AG04450 (cell line): ENCODE results near the gene TXLNG. TPM values are rescaled to one million over a fixed set of nuclear protein-coding genes. Genes with fewer than 3 reads are reported as not detected.

ENCODE experiments used
- CTCF ChIA-PET: fragments of 300-600, 350-600 bp; formaldehyde crosslinking; extraction: SDS; loops from one replicate; lab custom pipeline; 2022; ENCODE audit warnings: antibody characterized with exemption, inconsistent platforms; lab: Charles Lee
- POLR2A ChIA-PET: fragments of 350-600 bp; formaldehyde crosslinking; extraction: SDS; loops from one replicate; lab custom pipeline; 2021; ENCODE audit warnings: antibody characterized with exemption, inconsistent platforms; lab: Yijun Ruan, JAX
- DNase-seq: peaks from one replicate; pipeline ENCODE4 v3.0.0-alpha.2; 2011; ENCODE audit warnings: low read depth, low spot score
- H3K27ac ChIP-seq: one replicate; pipeline ENCODE4 v1.5.1; 2012; ENCODE audit warnings: low read depth, low read length, control low read depth
- H3K27me3 ChIP-seq: one replicate; pipeline ENCODE4 v1.6.0; 2012; ENCODE audit warnings: low read length; ENCODE audit not compliant: control insufficient read depth, insufficient read depth
- H3K4me3 ChIP-seq: 2 replicates; pipeline ENCODE4 v1.5.1; 2011; ENCODE audit warnings: mild to moderate bottlenecking, low read depth, low read length, control low read depth
- H3K9me3 ChIP-seq: 2 replicates; pipeline ENCODE4 v1.5.1; 2012; ENCODE audit warnings: low read length; ENCODE audit not compliant: control insufficient read depth, insufficient read depth
- CTCF ChIP-seq: IDR thresholded peaks from 2 replicates; pipeline ENCODE4 v1.5.1; 2011; ENCODE audit warnings: low read depth, low read length, control low read depth, inconsistent platforms
- polyA plus RNA-seq: library from polyadenylated mRNA; depleted of rRNA; stranded (reverse); fragments of >200 nt; gene quantifications from 2 replicates; pipeline ENCODE4 v1.2.3, GENCODE V29; 2011

The TXLNG gene
- polyA plus RNA-seq, 1 experiment = 15.4 TPM

GRCh38 chrX:16807976-16808542, 21.8 kb downstream of the TXLNG start:
- DNase-seq = peak; percentile 52
- peak overlapping the region; percentile 50 for H3K4me3 ChIP-seq
- H3K27me3 ChIP-seq = no peaks in the 10 kb centered on the region
- TF ChIP-seq CTCF = no peak
- CTCF ChIA-PET = interaction anchor here (1.7 to 2.3 kb wide), 2 partner anchors 18 to 75 kb away, joined by 5 to 12 read pairs; no protein-coding TSS in a partner anchor
- POLR2A ChIA-PET = no interaction called here
- H3K27ac ChIP-seq = peak overlapping the region; percentile 21
- no peaks in the 10 kb centered on the region for H3K9me3 ChIP-seq

GRCh38 chrX:16814597-16814996, 28.3 kb downstream of the TXLNG start:
- POLR2A ChIA-PET = no interaction called here
- Histone ChIP-seq H3K9me3 (no peaks in the 10 kb centered on the region), H3K27me3 (no peaks in the 10 kb centered on the region), H3K4me3 (no peak overlapping the region), H3K27ac (no peak overlapping the region)
- no peak for TF ChIP-seq CTCF
- CTCF ChIA-PET = no interaction called here
- no peak for DNase-seq

- Histone ChIP-seq H3K9me3 (no peaks in the 10 kb centered on the region), H3K27me3 (no peaks in the 10 kb centered on the region), H3K4me3 (no peak overlapping the region), H3K27ac (no peak overlapping the region)
- TF ChIP-seq CTCF = no peak
- ChIA-PET POLR2A (no interaction called here), CTCF (no interaction called here)
- DNase-seq = no peak
These were observed 33.4 kb downstream of the TXLNG start for GRCh38 chrX:16819634-16820033.

- Histone ChIP-seq H3K27me3 (no peaks in the 10 kb centered on the region), H3K4me3 (no peak overlapping the region), H3K9me3 (no peaks in the 10 kb centered on the region), H3K27ac (no peak overlapping the region)
- POLR2A ChIA-PET = no interaction called here
- no peak for TF ChIP-seq CTCF
- no peak for DNase-seq
- CTCF ChIA-PET = no interaction called here
These were observed 36.5 kb downstream of the TXLNG start for GRCh38 chrX:16822723-16823122.

- no peaks in the 10 kb centered on the region for H3K9me3 ChIP-seq
- CTCF ChIA-PET = interaction anchor here (0.5 to 6.7 kb wide), 14 partner anchors 12 to 838 kb away, joined by 3 to 126 read pairs (median 6); no protein-coding TSS in a partner anchor
- no peak for TF ChIP-seq CTCF
- H3K27ac ChIP-seq = no peak overlapping the region
- POLR2A ChIA-PET = no interaction called here
- no peak overlapping the region for H3K4me3 ChIP-seq
- H3K27me3 ChIP-seq = no peaks in the 10 kb centered on the region
- no peak for DNase-seq
These were observed 39.2 kb downstream of the TXLNG start for GRCh38 chrX:16825264-16826035.
